ENCODE measurements around the gene POLR3K. TPM values are rescaled to one million over a fixed set of nuclear protein-coding genes. Genes with fewer than 3 reads are reported as not detected.

POLR3K gene
- polyA plus RNA-seq, 1 of the 3 experiments (the other 2 are of a cell fraction): 54.5 TPM

- no peak for DNase-seq
- no peak for TF ChIP-seq EP300 (IDR thresholded peaks at IDR 0.05; ENCODE audit: borderline replicate concordance in 1 of 2, low read depth in 1 of 2, low read length in 1 of 2)
- TF ChIP-seq USF1 (IDR thresholded peaks at IDR 0.05; ENCODE audit: borderline replicate concordance, low read depth): no peak
- no peak for TF ChIP-seq MEF2A (IDR thresholded peaks at IDR 0.05; ENCODE audit: borderline replicate concordance, low read depth)
- TF ChIP-seq SMC3 (IDR thresholded peaks at IDR 0.05; ENCODE audit: low read depth, low read length): no peak
- no peak for TF ChIP-seq RFX5 (IDR thresholded peaks at IDR 0.05; ENCODE audit: low read length)
- no peak for TF ChIP-seq ELF1 (IDR thresholded peaks at IDR 0.05)
- TF ChIP-seq POLR2AphosphoS5 (IDR thresholded peaks at IDR 0.05; ENCODE audit: low read depth, low read length): no peak
- TF ChIP-seq YY1 (IDR thresholded peaks at IDR 0.05; ENCODE audit: low read depth): no peak
- no peak for TF ChIP-seq TCF12 (IDR thresholded peaks at IDR 0.05)
- no peak overlapping the region for H3K4me3 ChIP-seq (ENCODE audit: low read depth in 2 of 2, low read length in 1 of 2)
- WGBS (ENCODE audit: low lambda C conversion rate): 100% methylated on average over 7 of the region's 11 CpGs
- H2AFZ ChIP-seq (ENCODE audit: low read depth): no peak overlapping the region
- POLR2A ChIA-PET: no interaction called here
- no peaks in the 10 kb centered on the region for H3F3A ChIP-seq (replicated peaks; ENCODE audit: insufficient read depth)
- no peaks in the 10 kb centered on the region for H3K9me3 ChIP-seq
- no peaks in the 10 kb centered on the region for H3K79me2 ChIP-seq (ENCODE audit: insufficient read depth)
- H3K4me1 ChIP-seq (ENCODE audit: control insufficient read depth in 1 of 2, insufficient read depth in 2 of 2, low read depth in 1 of 2, low read length in 1 of 2): peaks cover 0 to 5% of the 10 kb centered on the region in 2 experiments; a peak in 1 of 4 replicates
- no peak overlapping the region for H3K27ac ChIP-seq (ENCODE audit: low read depth in 2 of 2, low read length in 1 of 2)
- H3K9me2 ChIP-seq: no peaks in the 10 kb centered on the region
- CTCF ChIA-PET: no interaction called here
- no peak overlapping the region for H3K9ac ChIP-seq
- H4K20me1 ChIP-seq (ENCODE audit: insufficient read depth): no peaks in the 10 kb centered on the region
- H3K27me3 ChIP-seq (ENCODE audit: insufficient read depth): no peaks in the 10 kb centered on the region
- no peaks in the 10 kb centered on the region for H3K36me3 ChIP-seq (replicated peaks in 1 of 2; ENCODE audit: control insufficient read depth in 1 of 2, insufficient read depth in 2 of 2, low read length in 1 of 2)
- no peak overlapping the region for H3K4me2 ChIP-seq
Measured at GRCh38 chr16:35678-36305, 17.6 kb downstream of the POLR3K start.

- Histone ChIP-seq H3K36me3 (replicated peaks in 1 of 2; ENCODE audit: control insufficient read depth in 1 of 2, insufficient read depth in 2 of 2, low read length in 1 of 2) (no peaks in the 10 kb centered on the region), H3K9ac (no peak overlapping the region), H3K4me2 (no peak overlapping the region), H3K4me3 (ENCODE audit: low read depth in 2 of 2, low read length in 1 of 2) (no peak overlapping the region), H3F3A (replicated peaks; ENCODE audit: insufficient read depth) (no peaks in the 10 kb centered on the region), H2AFZ (ENCODE audit: low read depth) (no peak overlapping the region), H3K79me2 (ENCODE audit: insufficient read depth) (no peaks in the 10 kb centered on the region), H3K9me3 (no peaks in the 10 kb centered on the region), H3K27ac (ENCODE audit: low read depth in 2 of 2, low read length in 1 of 2) (no peak overlapping the region), H4K20me1 (ENCODE audit: insufficient read depth) (no peaks in the 10 kb centered on the region), H3K9me2 (no peaks in the 10 kb centered on the region), H3K4me1 (ENCODE audit: control insufficient read depth in 1 of 2, insufficient read depth in 2 of 2, low read depth in 1 of 2, low read length in 1 of 2) (peaks cover 0 to 5% of the 10 kb centered on the region in 2 experiments; a peak in 1 of 4 replicates), H3K27me3 (ENCODE audit: insufficient read depth) (no peaks in the 10 kb centered on the region)
- no peak for DNase-seq
- ChIA-PET CTCF (interaction anchor here (0.7 to 1.0 kb wide), 2 partner anchors 72 to 83 kb away, joined by 3 to 4 read pairs; no protein-coding TSS in a partner anchor), POLR2A (no interaction called here)
- no peak for TF ChIP-seq USF2 (IDR thresholded peaks at IDR 0.05; ENCODE audit: borderline replicate concordance, low read depth, low read length)
- TF ChIP-seq RCOR1 (IDR thresholded peaks at IDR 0.05; ENCODE audit: low read length): no peak
- TF ChIP-seq GATA2 (CRISPR knock-in tag; IDR thresholded peaks at IDR 0.05): no peak
- no peak for TF ChIP-seq CTCF (IDR thresholded peaks at IDR 0.05)
- WGBS (ENCODE audit: low lambda C conversion rate): 87% methylated on average over 15 of the region's 17 CpGs
Measured at GRCh38 chr16:35011-35677, 18.3 kb downstream of the POLR3K start.
